Gastrocnemius medialis (tissue), 4 donors: Measurements from ENCODE around the gene ZFHX2. TPM values are rescaled to one million over a fixed set of nuclear protein-coding genes. Genes with fewer than 3 reads are reported as not detected.

Source experiments
- ATAC-seq, 2 donors: fragments of 150-250 bp; one replicate each; pipeline ENCODE4 v1.9.1; 2016
- DNase-seq, 2 donors: peaks; one replicate each; pipeline ENCODE4 v3.0.0-alpha.2; 2019
- H3K27ac ChIP-seq, 4 donors: fragments of 200-600 bp; sonication (generic); 1 replicate in 1 of 4; 2 replicates in 3 of 4; pipeline ENCODE4 v1.5.1; 2016 to 2018; ENCODE audit warnings: mild to moderate bottlenecking in 2 of 4, moderate library complexity in 1 of 4
- H3K27me3 ChIP-seq, 3 donors: fragments of 200-600 bp; sonication (generic) in 2 of 3; 1 replicate in 1 of 3; 2 replicates in 2 of 3; pipeline versions ENCODE4 v1.5.1 to v1.6.0; 2016 to 2019; ENCODE audit warnings: mild to moderate bottlenecking in 1 of 3, moderate library complexity in 1 of 3
- H3K36me3 ChIP-seq, 2 donors: fragments of 200-600 bp; sonication (generic) in 1 of 2; one replicate each; pipeline ENCODE4 v1.5.1; 2017 to 2018
- H3K4me1 ChIP-seq, 2 donors: fragments of 200-600 bp; sonication (generic) in 1 of 2; one replicate each; pipeline ENCODE4 v1.5.1; 2016 to 2017; ENCODE audit warnings: mild to moderate bottlenecking in 2 of 2
- H3K4me3 ChIP-seq, 4 donors: fragments of 200-600 bp; sonication (generic) in 3 of 4; 1 replicate in 1 of 4; 2 replicates in 3 of 4; pipeline ENCODE4 v1.5.1; 2016 to 2019; ENCODE audit warnings: mild to moderate bottlenecking in 2 of 4
- H3K9me3 ChIP-seq, 3 donors: fragments of 200-600 bp; sonication (generic) in 2 of 3; 1 replicate in 1 of 3; 2 replicates in 2 of 3; pipeline ENCODE4 v1.5.1; 2016 to 2019
- POLR2A ChIP-seq, 2 donors: fragments of 450-650 bp; IDR thresholded peaks; one replicate each; pipeline ENCODE4 v1.6.1; 2017; ENCODE audit warnings: antibody characterized with exemption in 2 of 2, mild to moderate bottlenecking in 2 of 2, moderate library complexity in 2 of 2
- in situ Hi-C, 4 donors: fragments of 200-750 bp; cut with MboI; loops; one replicate each; pipeline versions ENCODE4 v1.15.0 to v1.8.0; 2017; ENCODE audit warnings: low sequenced_read_pairs in 4 of 4
- intact Hi-C: fragments of 100-400 bp; cut with DNase I; formaldehyde crosslinking; loops from one replicate; pipeline ENCODE4 v1.15.1; 2023; ENCODE audit warnings: low total_unique reads
- total RNA-seq, 4 donors: library from RNA; depleted of rRNA; stranded (reverse); fragments of >200 nt; gene quantifications; one replicate each; pipeline versions ENCODE4 v1.1.0 to v1.2.3, GENCODE V29; 2016
- TF ChIP-seq, protein P1 (sequence below), 5 experiments: fragments of 450-650 bp in 3 of 5; fragments of 200-600 bp in 2 of 5; sonication (generic) in 2 of 5; IDR thresholded peaks in 4 of 5; conservative IDR thresholded peaks in 1 of 5; 1 replicate in 4 of 5; 2 replicates in 1 of 5; pipeline ENCODE4 v1.5.1; 2016 to 2019; ENCODE audit warnings: antibody characterized with exemption in 5 of 5, mild to moderate bottlenecking in 3 of 5, moderate library complexity in 3 of 5

Gene ZFHX2
- total RNA-seq, 4 donors from 2014 or later: 0.23 to 0.44 (median 0.41) TPM; not detected in 1

GRCh38 chr14:23487216-23487615, 64.3 kb downstream of the ZFHX2 start:
- in situ Hi-C loops (no loop called here), intact Hi-C loops (no loop called here)
- no peak overlapping the region for H3K4me3 ChIP-seq
- H3K27me3 ChIP-seq: no peaks in the 10 kb centered on the region
- H3K27ac ChIP-seq: no peak overlapping the region
- H3K4me1 ChIP-seq: no peaks in the 10 kb centered on the region
- DNase-seq: no peak
- no peaks in the 10 kb centered on the region for H3K9me3 ChIP-seq
- TF ChIP-seq, protein P1, sequence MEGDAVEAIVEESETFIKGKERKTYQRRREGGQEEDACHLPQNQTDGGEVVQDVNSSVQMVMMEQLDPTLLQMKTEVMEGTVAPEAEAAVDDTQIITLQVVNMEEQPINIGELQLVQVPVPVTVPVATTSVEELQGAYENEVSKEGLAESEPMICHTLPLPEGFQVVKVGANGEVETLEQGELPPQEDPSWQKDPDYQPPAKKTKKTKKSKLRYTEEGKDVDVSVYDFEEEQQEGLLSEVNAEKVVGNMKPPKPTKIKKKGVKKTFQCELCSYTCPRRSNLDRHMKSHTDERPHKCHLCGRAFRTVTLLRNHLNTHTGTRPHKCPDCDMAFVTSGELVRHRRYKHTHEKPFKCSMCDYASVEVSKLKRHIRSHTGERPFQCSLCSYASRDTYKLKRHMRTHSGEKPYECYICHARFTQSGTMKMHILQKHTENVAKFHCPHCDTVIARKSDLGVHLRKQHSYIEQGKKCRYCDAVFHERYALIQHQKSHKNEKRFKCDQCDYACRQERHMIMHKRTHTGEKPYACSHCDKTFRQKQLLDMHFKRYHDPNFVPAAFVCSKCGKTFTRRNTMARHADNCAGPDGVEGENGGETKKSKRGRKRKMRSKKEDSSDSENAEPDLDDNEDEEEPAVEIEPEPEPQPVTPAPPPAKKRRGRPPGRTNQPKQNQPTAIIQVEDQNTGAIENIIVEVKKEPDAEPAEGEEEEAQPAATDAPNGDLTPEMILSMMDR (IDR thresholded peaks at IDR 0.05 in 4 of 5, conservative IDR thresholded peaks at IDR 0.05 in 1 of 5): no peak
- no peaks in the 10 kb centered on the region for H3K36me3 ChIP-seq
- no peak for ATAC-seq

- intact Hi-C loops: no loop called here
- H3K27me3 ChIP-seq: no peaks in the 10 kb centered on the region
- H3K27ac ChIP-seq: no peak overlapping the region
- H3K4me3 ChIP-seq: no peak overlapping the region
- ATAC-seq (no peak), DNase-seq (no peak)
- in situ Hi-C loops: no loop called here
- H3K4me1 ChIP-seq: no peaks in the 10 kb centered on the region
- peaks cover 0 to 2% of the 10 kb centered on the region in 2 donors for H3K36me3 ChIP-seq
- TF ChIP-seq POLR2A (IDR thresholded peaks at IDR 0.05): no peak
- TF ChIP-seq, protein P1 (IDR thresholded peaks at IDR 0.05 in 4 of 5, conservative IDR thresholded peaks at IDR 0.05 in 1 of 5): no peak
- H3K9me3 ChIP-seq: no peaks in the 10 kb centered on the region
These were observed 65.5 kb downstream of the ZFHX2 start for GRCh38 chr14:23486036-23486435.

GRCh38 chr14:23485326-23485725, 66.2 kb downstream of the ZFHX2 start:
- H3K36me3 ChIP-seq: peaks cover 0 to 8% of the 10 kb centered on the region in 2 donors
- DNase-seq (no peak), ATAC-seq (no peak)
- H3K9me3 ChIP-seq: no peaks in the 10 kb centered on the region
- intact Hi-C loops (no loop called here), in situ Hi-C loops (no loop called here)
- H3K4me1 ChIP-seq: no peaks in the 10 kb centered on the region
- no peak overlapping the region for H3K4me3 ChIP-seq
- H3K27ac ChIP-seq: no peak overlapping the region
- no peaks in the 10 kb centered on the region for H3K27me3 ChIP-seq
- TF ChIP-seq POLR2A (IDR thresholded peaks at IDR 0.05): no peak
- TF ChIP-seq, protein P1 (IDR thresholded peaks at IDR 0.05 in 4 of 5, conservative IDR thresholded peaks at IDR 0.05 in 1 of 5): no peak

GRCh38 chr14:23483236-23483854, 68.2 kb downstream of the ZFHX2 start:
- Histone ChIP-seq H3K9me3 (no peaks in the 10 kb centered on the region), H3K27ac (no peak overlapping the region), H3K4me3 (no peak overlapping the region), H3K4me1 (no peaks in the 10 kb centered on the region), H3K36me3 (peaks cover 0 to 8% of the 10 kb centered on the region in 2 donors), H3K27me3 (no peaks in the 10 kb centered on the region)
- intact Hi-C loops (no loop called here), in situ Hi-C loops (loop anchor here in 1 of 4 donors (5.0 kb wide), 1 partner anchor 74 kb away; the partner anchor contains the start of gene THTPA)
- DNase-seq: no peak
- no peak for ATAC-seq
- TF ChIP-seq POLR2A (IDR thresholded peaks at IDR 0.05): no peak
- TF ChIP-seq, protein P1 (IDR thresholded peaks at IDR 0.05 in 4 of 5, conservative IDR thresholded peaks at IDR 0.05 in 1 of 5): no peak

GRCh38 chr14:23482823-23483148, 68.8 kb downstream of the ZFHX2 start:
- Histone ChIP-seq H3K27ac (no peak overlapping the region), H3K4me3 (no peak overlapping the region), H3K4me1 (no peaks in the 10 kb centered on the region), H3K9me3 (no peaks in the 10 kb centered on the region), H3K36me3 (peaks cover 0 to 13% of the 10 kb centered on the region in 2 donors), H3K27me3 (no peaks in the 10 kb centered on the region)
- ATAC-seq: no peak
- TF ChIP-seq POLR2A (IDR thresholded peaks at IDR 0.05): no peak
- TF ChIP-seq, protein P1 (IDR thresholded peaks at IDR 0.05 in 4 of 5, conservative IDR thresholded peaks at IDR 0.05 in 1 of 5): no peak
- in situ Hi-C loops: loop anchor here in 1 of 4 donors (5.0 kb wide), 1 partner anchor 75 kb away; the partner anchor contains the start of gene THTPA
- intact Hi-C loops: no loop called here
- DNase-seq: no peak
